Measurements from ENCODE around the gene PLXNB1.

The PLXNB1 gene

GRCh38 chr3:48435774-48436476 is 6.0 kb upstream of the PLXNB1 start:
- in situ Hi-C loops (cut with MboI; ENCODE audit: low sequenced_read_pairs): loop anchor here (10.0 kb wide), 1 partner anchor 171 kb away; no protein-coding TSS in a partner anchor

GRCh38 chr3:48435223-48435595 is 5.3 kb upstream of the PLXNB1 start:
- in situ Hi-C loops (cut with MboI; ENCODE audit: low sequenced_read_pairs): loop anchor here (10.0 kb wide), 1 partner anchor 170 kb away; no protein-coding TSS in a partner anchor

DNA sequence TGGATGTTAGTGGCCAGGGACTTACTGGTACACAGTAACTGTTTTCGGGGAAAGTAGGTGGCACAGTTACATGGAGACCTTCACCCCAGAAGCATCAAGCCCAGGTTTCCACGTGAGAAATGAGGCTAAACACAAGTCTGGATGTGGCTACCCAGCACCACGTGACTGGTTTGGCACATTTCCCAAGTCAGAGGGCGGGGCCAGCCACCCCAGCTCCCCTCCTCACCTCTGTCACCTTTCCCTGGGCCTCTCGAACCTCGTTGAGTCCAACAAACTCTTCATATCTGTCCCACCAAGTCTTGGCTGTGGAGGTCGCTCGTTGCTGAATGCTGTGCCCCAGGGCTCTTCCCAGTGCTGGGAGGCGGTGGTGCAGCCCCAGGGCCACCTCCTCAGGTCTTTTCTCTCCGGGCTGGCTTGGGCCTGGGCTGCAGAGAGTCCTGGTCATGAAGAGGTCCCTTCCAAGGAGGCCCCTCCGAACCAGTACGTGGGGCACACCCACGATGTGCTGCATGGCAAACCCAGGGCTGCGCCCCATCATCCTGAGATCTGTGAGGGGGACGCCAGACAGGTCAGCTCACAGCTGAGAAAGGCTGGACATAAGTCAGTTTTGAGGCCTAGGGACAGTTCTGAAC is 4.8 kb upstream of the PLXNB1 start:
- in situ Hi-C loops (cut with MboI; ENCODE audit: low sequenced_read_pairs): loop anchor here (10.0 kb wide), 1 partner anchor 170 kb away; no protein-coding TSS in a partner anchor

GRCh38 chr3:48433472-48434118 is 3.7 kb upstream of the PLXNB1 start:
- in situ Hi-C loops (cut with MboI; ENCODE audit: low sequenced_read_pairs): loop anchor here (10.0 kb wide), 1 partner anchor 169 kb away; no protein-coding TSS in a partner anchor

- in situ Hi-C loops (cut with MboI; ENCODE audit: low sequenced_read_pairs): loop anchor here (10.0 kb wide), 1 partner anchor 168 kb away; no protein-coding TSS in a partner anchor
Measured at GRCh38 chr3:48432411-48433371, 2.8 kb upstream of the PLXNB1 start.

DNA sequence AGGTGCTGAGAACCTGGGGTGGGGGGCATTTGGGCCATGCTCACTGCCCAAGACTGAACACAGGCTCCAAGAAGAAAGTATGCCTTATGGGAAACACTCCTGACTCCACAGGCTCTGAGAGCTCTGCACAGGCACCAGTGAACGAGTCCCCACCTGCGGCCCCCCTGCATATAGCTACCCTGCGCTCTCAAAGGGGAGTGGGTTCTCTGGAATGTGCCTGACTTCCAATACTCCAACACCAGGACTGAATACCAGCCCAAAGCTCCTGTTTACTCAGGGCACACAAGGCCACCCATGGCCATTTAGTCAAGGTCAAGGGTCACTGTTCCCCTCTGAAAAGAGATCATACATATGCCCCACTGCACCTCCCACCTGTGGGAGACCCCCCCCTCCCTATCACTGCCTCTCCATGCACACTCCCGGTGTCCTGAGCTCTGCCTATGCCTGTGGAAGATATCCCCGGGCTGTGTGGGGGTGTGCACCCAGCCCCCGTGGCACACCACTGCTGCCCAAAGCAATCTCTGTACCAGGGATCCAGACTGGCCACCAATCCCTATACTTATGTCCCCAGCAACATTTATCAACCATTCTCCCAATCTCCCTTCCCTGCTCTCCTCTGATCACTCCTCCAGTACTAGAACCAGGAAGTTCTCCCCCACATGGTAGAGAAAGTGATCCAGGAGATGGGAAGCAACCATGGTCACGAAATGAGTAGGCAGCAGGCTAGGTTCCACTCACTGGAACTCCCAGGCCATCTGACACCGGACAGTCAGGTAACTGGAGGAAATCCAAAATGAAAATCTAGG is 1.5 kb upstream of the PLXNB1 start:
- in situ Hi-C loops (cut with MboI; ENCODE audit: low sequenced_read_pairs): loop anchor here (10.0 kb wide), 1 partner anchor 167 kb away; no protein-coding TSS in a partner anchor

DNA sequence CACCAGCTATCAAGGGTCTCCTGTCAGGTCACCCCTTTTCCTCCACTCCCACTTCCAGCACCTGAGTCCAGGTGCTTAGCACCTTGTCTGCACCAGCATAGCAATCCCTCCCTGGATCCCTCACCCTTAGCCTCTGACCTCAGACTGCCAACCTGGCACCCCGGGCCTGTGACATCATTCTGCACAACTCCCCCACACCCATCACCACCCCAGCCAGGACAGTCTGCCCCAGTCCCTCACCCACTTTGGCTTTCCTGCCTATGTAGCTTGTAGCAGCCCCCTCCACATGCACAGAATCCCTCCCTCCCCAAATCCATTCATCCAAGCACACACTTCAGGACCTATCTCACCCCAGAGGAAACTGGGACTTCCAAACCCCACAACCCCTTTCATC is 819 bp upstream of the PLXNB1 start:
- in situ Hi-C loops (cut with MboI; ENCODE audit: low sequenced_read_pairs): loop anchor here (10.0 kb wide), 1 partner anchor 166 kb away; no protein-coding TSS in a partner anchor

DNA sequence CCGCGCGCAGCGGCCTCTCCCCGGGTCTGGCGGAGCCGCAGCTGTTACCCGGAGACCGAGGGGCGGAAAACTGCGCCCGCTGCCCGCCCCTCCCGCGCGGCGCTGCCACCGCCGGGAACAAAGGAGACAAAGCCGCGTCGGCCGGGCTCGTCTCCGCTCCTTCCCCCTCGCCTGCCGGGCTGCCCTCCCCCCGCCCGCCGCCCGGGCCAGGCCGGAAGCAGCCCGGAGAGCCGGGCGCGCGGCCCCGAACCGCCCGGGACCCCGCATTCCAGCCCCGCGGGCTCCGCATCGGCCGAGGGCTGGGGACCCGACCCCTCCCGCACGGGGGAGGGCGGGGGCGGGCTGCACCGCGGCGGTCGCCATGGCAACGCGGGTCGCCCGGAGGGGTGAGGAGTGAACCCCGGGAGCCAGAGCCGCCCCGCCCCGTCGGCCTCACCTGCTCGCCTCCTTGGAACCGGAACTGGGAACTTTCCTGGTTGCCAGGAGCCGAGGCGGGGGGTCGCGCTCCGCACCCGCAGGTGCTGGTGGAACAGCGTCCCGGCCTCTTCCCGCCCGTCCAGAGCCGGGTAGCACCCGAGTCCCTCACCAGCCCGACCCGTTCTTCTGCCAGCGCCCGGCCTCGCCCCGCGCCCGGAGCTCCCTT is 448 bp downstream of the PLXNB1 start:
- in situ Hi-C loops (cut with MboI; ENCODE audit: low sequenced_read_pairs): no loop called here

DNA sequence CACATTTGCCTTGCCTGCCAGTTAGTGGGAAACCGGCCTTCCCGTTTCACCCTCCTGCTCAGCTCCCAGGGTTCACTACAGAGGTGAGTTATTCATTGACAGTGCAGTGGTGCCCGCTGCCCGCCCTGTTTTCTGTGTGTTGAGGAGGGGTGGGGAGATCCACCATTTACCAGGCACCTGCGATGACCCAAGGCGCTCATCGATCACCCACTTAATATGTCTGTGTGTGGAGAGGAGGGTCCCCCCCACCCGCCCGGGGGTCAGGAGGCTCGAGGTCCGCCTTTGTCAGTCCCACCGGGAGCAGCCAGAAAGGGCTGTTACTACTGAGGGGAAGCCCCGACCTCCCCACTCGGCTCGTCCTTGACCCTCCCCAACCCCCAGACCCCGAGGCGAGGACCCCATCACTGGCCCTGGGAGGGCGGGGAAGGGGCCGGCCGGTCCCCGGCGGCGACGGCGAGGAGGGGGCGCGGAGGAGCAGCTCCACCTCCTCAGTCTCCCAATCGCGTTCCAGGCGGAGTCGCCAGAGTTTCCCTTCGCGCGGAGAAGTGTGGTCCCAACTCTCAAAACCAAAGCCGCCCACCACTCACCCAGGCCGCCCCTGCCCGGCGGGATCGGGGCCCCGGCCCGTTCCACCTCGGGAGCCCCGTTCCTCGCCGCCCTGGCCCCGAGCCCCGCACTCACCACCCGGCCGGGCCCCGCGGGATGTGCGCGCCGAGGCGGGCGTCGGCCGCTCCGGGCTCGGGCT is 1.1 kb downstream of the PLXNB1 start:
- in situ Hi-C loops (cut with MboI; ENCODE audit: low sequenced_read_pairs): no loop called here

DNA sequence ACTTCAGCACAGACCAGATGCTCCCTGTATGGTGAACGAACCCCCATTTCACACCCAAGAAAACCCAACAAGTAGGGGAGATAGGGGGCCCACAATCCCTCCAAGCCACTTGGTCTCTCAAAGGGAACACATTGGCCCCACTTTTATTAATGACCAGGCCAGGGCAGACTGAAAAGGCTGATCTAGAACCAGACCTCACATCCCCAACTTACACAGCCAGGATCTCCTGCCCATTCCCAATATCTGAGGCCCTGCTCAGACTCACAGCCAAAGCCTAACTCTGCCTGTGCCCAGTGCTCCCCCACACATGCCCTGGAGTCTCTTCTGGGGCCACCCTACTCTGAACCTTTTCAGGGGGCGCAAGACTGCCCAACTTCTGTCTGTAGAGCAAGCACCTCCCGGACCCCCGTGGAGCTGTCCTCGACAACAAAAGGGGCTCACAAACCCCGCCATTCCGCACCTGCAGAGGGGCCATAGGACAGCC is 1.8 kb downstream of the PLXNB1 start:
- in situ Hi-C loops (cut with MboI; ENCODE audit: low sequenced_read_pairs): no loop called here

GRCh38 chr3:48427630-48427962 is 2.3 kb downstream of the PLXNB1 start:
- in situ Hi-C loops (cut with MboI; ENCODE audit: low sequenced_read_pairs): no loop called here

DNA sequence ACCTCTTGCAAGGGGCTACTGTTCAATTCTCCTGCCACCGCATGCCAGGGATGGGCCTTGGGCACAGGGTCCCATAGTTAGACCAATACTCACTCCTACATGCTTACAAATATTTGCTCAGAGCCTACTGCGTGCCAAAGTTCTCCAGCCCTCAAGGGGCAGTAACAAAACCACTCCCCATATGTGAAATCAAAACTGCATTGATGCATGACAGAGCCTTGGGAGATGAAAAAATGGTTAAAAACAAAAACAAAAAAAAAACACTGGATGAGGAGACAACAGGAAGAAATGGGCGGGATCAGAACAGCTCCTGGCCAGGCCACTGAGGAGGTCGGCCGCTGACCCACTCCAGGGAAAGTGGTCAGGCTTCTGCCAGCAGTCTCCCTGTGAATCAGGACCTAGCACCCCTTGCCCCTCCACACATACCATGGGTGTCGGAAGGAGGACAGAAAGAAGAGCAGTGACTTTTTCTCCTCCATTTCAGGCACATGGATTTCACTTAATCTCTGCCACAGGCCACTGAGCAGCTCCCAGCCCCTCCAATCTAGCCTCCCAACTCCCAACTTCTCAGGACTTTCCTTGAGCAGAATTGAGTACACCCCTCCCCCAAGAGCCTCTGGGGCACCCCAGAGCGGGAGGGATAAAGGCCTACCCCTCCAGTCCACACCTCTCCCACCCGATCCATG is 2.8 kb downstream of the PLXNB1 start:
- in situ Hi-C loops (cut with MboI; ENCODE audit: low sequenced_read_pairs): no loop called here

DNA sequence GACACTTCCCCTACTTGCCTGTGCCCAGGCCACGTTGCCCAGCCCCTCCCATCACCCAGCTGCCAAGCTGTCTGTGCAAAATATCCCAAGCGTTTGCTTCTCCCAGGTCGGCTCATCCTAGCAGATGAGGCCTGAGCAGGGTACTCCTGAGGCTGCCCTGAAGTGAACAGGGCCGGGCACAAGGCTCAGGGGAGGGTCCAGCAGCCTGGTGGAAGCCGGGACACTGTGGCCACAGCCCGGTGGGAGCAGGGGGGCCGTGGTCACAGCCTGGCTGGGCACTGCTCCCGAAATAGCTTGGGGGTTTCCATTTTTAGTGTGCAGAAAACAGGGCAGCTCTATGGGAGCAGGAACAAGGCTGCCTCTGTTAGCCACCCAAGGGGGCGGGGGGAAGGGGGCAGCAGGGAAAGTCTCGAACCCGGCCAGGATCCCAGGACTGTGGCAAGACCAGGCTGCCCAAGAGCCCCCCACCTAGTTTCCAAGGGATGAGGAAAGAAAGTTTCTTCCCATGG is 3.4 kb downstream of the PLXNB1 start:
- in situ Hi-C loops (cut with MboI; ENCODE audit: low sequenced_read_pairs): no loop called here

DNA sequence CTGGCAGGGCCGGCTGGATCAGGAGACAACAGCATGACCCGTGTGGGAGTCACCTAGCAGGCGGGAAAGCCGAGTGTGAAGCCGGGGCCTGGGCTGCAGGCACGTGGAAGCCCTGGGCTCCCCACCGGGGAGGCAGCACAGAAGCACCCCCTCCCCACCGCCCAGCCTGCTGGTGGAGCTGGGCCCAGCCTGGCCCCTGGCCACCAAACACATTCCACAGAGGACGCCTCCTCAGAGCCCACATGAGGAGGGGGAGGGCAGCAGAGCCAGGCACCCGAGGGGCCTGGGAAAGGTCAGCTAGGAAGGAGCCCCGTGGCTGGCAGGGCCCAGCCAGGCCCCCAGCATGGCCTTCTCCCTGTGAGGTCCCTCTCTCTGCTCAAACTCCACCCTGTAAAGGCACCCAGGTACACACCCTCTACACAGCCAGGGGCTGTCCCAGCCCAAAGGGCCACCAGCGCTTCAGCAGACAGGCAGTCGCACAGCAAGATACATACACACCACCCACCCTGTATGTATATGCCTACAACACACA is 4.5 kb downstream of the PLXNB1 start:
- in situ Hi-C loops (cut with MboI; ENCODE audit: low sequenced_read_pairs): no loop called here

DNA sequence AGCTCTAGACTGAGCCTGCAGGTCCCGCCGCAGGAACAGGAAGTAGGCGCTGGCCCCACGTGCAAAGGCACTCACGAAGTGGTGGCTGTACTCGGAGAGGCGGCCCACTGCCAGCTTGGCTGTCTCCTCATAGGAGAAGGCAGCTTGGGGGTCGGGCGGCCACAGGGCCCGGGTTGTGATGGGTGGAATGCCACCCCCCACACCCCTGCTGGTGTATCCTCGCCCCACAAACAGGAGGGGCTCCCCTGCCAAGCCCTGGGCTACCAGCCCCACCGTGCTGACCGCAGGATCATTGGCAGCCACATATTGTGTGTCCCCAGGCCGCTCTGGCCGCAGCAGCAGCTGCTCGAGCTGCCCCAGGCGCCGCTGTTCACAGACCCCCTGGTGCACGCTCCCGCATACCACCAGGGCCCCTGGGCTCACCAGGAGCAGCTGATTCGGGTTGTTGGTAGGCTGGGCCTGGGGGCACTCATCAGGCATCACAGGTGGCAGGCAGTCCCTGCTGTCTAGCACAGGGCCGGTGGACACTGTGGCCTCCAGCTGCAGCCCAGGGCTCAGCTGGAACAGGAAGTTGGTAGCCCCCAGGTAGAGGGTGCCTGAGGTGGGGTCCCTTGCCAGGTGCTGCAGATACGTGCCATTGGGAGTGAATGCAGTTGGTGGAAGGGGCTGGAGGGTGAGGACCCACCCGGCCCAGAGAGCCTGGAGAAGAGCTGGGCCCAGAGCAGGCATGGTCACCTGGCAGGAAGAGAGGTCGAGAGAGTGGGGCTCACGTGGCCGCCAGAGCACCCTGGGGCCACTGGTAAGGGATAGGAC is 5.8 kb downstream of the PLXNB1 start:
- in situ Hi-C loops (cut with MboI; ENCODE audit: low sequenced_read_pairs): no loop called here

GRCh38 chr3:48423241-48423882 is 6.5 kb downstream of the PLXNB1 start:
- in situ Hi-C loops (cut with MboI; ENCODE audit: low sequenced_read_pairs): no loop called here
